NAMALWA (cell line): ENCODE results near the gene ZMYND11.
"Not testable (repeated sequence)": the region's sequence is repeated elsewhere in the genome, so short reads cannot be mapped to it uniquely, and the experiment has no call there.

Experiments used
- DNase-seq: peaks from one replicate; pipeline ENCODE4 v3.0.0-alpha.2; 2015; ENCODE audit warnings: low spot score

The ZMYND11 gene

DNA sequence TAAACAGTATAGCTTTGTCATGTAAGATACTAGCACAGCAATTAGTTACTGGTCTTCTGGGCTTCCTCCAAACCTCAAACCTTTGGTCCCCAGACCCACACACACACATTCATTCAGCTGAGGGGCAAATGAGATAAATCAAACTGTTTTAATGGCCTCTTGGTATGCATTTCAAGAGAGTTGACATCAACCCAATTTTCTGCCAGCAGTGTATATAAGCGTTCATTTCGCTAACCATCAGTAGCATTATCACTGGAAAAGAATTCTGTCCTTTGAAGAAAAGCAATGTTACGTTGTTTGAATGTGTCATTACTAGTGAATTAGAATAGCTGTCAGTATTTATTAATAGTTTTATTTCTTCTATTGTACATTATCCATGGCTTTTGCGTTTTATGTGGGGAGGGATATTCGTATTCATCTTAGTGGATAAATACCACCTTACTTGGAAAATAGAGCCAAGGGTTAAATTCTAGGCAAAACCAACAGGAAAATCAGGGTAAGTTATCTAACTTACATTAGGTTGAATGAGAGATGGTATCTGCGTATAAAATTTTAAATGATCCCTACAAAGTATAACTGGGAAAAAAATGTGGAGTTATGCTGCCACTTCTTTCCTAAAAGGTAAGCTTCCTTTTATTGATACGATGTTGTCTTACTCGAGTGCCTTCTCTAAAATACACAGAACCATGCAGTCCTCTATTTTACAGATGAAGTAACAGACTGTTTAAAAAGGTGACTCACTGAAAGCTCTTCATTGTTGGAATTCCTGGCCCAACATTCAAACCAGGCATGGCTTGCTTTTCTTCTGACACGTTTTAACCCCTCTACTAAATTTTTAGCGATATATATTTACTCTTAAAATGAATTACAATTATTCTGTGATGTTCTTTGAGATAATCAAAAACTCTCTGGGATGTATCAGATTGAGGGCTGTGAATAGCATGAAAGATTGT lies 2.0 kb upstream of the ZMYND11 start:
- no peak for DNase-seq

DNA sequence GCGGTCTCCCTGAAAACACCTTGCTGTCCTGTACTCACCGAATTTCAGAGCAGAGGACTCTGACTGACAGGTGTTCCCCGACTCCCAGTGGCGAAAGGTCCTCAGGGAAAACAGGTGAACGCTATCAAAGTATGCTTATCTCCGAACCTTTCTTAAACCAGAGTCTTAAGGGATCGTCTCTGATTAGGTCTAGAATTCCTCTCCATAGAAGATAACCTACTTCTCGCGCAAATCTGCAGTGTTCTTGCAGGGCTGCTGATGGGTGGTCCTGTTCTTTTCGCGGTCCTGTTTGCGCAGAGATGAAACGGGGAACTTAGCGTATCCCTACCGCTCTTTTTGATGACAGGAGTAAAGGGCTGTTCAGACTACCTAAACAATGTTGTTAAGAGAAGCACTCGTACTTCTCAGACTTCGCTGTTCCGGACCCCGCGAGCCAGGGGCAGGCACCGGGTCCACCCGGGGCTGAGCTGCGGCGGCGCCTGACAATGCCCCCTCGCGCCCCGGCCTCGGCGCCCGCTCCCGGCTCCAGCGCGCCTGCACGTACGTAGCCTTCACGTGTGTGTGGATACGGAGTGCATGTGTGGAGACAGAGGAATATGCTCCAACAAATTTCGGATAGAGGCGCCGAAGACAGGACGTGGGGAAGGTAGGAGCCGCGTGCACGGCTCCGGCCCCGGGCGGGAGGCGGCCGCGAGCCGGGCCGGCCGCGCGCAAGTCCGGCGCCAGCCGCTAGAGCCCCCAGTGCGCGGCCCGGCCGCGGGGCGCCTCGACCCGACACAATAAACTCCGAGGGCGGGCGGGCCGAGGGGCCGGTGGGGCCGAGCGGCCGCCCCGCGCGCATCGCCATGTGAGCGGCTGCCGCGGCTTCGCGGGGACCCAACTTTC lies 766 bp upstream of the ZMYND11 start:
- DNase-seq, result no peak

DNA sequence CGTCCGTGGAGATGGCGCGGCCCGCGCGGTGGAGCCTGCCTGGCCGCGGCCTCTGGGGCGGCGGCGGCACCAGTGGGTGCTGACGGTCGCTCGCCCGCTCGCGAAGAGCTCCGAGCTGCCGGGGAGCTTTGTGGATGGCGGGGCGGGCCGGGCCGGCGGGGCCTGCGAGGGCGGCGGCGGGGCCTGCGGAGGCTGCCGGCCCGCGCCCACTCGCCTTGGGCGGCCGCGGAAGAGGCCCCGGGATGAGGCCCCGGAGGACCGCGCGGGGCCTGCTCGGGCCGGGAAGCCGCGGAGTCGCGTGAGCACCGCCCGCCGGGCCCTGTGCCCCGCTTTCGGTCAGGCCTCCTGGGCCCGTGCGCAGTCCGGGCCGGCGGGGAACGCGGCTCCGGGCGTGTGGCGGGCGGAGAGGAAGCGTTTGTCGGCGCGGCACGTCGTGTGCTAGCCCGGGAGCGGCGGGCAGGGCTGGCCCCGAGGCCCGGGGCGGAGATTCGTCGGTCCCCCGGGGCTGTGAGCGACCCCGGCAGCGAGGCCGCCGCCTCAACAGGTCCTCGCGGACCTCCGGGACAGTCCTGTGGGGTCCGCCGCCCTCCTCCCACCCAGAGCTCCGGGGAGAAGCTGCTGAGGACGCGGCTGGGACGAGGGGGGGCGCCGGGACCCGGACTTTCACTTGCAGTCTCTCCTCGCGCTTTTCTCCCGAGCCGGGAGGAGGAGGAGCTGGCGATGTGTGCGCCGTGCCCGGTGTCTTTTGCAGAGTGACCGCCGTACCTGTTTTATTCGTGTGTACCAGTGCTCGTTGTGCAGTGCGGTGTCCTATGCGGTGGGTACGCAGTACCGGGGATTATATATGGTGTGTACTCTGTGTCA lies 578 bp downstream of the ZMYND11 start:
- peak; percentile 14 for DNase-seq

DNA sequence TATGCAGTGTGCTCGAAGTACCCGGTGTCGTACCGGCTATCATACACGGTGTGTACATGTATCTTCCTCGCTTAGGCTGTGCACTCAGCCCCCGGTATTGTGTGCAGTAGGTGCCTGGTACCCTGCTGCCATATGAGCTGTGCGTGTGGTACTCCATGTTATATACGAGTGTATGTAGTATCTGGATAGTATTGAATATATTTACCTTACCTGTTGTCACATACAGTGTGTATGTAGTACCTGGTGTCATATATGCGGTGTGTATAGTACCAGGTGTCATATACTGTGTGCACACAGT lies 1.2 kb downstream of the ZMYND11 start:
- no peak for DNase-seq

DNA sequence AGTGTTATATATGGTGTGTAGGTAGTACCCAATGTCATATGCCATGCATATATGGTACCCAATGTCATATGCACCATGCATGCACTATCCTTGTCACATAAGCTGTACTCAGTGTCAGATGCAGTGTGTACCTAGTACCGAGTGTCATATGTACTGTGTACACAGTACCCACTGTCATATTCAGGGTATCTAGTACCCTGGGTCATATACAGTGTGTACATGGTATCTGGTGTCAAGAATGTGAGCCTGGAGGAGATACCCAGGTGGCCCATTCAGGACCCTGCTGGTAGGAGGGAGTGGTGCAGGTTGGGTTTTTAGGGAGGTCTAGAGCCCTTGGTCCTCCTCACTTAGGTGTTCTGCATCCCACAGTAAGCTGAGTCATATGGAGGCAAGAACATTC lies 1.8 kb downstream of the ZMYND11 start:
- peak; percentile 51 for DNase-seq

DNA sequence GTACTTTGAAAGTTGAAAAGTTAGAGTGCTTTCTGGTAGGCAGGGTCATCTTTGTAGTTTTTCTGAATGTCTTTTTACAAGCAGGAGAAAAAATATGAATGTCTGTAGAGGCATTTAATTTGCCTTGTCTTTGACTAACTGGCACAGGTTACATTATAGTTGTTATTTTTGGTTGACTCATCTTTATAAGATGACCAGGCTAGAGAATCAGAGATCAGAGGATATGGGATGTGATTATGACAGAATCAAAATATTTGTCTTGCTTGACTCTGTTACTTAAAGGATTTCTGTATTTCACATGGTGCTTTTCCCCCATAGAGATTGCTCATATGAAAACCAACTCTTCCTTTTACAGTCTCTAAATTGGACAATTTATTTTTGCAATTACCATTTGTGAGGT lies 2.4 kb downstream of the ZMYND11 start:
- DNase-seq, result no peak

DNA sequence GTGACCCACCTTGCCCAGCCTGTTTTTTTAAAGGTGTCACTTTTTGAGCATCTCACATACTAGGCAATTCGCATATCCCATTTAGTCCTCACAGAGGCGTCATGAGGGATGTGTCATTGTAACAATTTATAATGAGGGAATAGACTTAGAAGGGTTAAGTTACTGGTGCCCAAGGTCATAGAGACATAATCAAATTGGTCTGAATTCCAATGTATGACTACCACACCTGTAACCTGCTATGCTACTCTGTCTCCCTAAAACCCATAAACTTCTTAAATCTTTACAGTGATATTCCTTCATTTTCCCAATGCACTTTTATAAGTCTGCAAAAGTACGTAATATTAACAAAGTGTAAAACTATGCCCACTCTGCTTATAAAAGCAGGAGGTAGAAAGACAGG lies 7.1 kb downstream of the ZMYND11 start:
- no peak for DNase-seq

DNA sequence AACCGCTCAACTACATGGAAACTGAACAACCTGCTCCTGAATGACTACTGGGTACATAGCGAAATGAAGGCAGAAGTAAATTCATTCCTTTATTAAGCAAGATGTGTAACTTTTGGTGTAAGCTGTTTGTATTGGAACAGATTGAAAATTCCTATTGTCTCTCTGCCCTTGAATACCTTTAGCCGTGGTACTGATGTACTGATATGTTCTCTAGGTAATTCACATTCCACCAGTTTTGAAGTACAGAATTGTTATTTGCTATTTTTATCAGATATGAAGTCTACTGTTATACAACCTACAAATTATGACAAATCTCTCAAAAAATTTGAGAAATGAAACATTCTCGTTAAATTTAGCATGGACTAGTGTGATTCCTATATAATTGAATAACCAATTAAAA lies 17.7 kb downstream of the ZMYND11 start:
- DNase-seq, result no peak

DNA sequence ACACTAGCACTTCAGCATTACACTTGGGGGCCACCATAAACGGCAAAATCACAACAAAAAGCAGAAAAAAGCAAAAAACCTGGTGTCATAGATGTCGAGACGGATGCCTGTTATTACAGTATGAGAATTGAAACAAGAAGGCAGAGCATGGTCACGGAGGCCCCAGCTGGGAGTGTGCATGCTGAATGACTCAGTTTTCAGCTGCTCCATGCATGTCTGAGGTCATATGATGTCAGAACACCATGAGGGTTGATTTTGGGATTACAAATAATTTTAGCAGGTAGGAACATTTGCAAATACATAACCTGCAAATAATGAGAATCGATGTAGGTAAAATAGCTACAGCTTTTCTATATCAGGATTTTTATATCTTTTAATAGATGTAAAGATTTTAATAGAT lies 19.1 kb downstream of the ZMYND11 start:
- no peak for DNase-seq

DNA sequence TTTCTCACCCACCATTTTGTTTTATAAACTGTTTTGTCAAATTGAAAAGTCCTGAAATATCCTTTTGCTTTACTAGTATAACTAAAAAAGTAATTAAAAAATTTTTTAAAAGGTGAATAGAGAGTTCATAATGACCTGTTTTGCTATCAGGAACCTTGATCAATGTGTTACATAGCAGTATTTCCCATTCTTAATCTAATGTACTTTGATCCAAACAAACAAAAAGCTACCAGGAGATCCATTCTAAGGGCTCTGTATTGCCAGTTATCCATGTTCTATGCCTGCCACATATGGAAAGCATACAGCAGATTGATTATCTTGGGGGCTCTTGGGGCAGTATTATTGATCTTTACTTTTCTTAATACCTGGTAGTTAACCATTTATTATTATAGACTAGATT lies 32.1 kb downstream of the ZMYND11 start:
- no peak for DNase-seq

DNA sequence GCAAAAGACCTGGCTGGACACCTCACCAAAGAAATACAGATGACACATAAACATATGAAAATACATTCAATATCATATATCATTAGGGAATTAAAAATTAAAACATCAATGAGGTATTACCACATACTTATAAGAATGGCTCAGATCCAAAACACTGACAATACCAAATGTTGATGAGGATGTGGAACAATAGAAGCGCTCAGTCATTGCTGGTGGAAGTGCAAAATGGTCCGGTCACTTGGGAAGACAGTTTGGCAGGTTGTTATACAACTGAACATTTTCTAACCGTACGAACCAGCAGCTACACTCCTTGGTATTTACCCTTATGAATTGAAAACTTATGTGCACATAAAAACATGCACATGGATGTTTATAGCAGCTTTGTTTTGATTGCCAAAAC lies 38.5 kb downstream of the ZMYND11 start:
- DNase-seq, result no peak

DNA sequence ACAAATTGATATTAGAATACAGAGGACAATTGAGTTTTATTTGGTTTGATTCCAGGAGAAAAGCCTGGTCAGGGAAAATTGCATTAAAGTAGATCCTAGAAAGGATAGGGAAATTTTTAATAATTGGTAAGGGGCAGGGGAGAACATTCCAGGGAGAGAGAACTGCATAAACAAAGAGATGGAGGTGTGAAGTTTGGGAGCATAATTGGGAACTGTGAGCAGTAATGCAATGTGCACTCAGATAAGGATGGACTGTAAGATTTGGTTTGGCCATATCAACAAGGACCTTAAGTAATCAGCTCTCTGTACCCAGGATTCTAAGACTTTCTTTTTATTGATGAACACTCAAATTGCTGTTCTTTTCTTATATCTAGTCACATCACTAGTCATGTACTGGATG lies 41.4 kb downstream of the ZMYND11 start:
- DNase-seq, result no peak

DNA sequence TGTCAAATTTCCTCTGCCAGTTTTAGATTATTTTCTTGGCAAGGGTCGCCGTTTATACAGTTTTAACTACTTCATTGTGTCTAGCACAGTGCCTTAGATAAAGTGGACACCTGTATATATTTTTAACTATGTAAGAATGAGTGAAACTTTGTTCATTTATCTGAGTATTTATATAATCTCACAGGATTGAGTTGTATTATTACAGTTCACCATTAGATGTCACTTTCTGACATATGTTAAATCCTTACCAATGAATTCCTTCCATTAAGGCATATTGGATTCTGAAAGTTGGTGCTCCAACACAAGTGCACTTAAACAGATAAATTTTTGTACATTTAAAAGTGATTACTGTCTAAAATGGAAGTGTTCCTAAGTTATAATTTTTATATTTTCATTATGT lies 43.0 kb downstream of the ZMYND11 start:
- DNase-seq, result peak; percentile 47

DNA sequence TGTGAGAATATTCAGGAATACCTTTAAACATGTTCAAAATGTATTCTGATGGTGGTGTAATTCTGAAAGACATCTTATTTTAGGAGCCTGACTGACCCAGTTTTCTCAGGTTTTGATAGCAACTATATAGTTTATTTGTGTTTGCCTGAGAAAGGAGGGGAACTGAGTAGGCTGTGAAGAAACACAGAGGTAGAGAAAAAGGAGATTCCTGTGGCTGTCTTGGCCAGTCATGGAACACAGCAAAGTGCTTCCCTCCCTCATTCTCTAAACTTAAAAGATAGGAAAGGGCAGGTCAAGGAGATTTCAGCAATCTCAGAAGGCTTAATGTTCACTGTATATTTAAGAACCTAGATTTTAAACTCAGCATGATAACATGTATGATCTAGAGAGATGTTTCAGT lies 43.5 kb downstream of the ZMYND11 start:
- DNase-seq, result no peak

DNA sequence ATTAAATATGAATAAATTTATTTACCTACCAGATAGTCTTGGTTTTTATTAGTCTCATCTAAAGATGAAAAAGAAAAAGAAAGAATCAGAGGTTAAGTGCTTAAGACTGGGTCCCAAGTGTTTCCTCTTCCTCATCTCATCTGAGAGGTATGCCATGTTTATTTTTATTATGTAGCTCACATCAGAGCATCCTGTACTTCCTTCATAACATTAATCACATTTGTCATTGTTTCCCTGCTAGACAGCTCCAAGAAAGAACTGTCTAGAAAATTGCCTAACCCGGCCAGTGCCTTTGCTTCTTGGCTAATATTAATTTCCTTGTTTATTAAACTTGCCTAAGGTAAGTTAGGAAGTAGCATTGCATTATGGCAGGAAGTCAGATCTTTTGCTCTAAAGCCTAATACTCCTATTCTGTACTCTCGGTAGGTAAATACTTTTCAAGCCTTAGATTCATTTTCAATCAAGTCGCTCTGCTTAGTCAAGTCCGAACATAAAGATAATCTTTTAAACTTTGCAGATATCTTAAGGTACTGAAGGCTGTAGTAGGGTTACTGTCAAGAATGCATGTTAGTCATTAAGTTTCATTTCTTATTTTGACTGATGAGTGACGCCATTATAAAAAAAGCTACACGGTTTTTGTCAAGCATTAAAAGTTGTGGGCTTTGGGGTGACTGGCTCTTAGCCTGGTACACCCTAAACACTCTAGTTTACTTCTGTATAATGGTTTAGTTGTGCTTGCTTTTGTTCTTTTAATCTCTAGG lies 47.4 kb downstream of the ZMYND11 start:
- DNase-seq, result no peak

DNA sequence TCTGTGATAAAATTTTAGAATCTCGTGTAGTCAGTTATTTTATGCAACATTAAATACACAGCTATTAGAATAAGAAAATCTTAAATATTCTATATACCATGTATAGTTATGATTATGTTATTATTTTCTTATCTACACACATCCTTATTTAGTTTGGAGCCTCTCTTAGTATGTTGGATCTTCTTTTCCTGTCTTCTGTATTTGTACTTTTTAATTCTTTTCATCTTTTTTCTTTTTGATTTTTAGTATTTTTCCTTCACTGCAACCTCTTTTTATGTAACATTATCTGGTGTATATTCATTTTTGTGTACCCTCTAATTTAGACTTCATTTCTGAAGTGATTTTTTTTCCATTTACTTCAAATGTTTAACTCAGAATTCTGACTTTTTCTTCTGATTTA lies 48.9 kb downstream of the ZMYND11 start:
- no peak for DNase-seq

DNA sequence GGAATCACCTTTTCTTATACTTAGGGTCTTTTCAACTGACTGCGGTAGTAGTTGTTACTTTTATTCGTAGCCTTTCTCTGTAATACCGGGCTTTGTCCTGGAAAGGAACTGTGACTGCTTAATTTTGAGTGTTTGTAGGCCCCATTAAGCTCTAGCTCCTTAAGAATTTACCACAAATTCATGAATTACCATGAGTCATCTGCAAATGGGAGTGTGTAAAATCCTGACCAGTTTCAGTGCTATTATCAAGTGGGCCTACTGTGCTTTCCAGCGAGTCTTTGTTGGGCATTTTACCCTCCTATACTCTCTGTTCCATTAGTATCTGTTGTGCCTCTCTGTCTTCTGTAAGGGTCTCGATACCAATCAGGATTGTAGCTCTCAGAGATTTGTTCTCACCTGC lies 49.7 kb downstream of the ZMYND11 start:
- no peak for DNase-seq

DNA sequence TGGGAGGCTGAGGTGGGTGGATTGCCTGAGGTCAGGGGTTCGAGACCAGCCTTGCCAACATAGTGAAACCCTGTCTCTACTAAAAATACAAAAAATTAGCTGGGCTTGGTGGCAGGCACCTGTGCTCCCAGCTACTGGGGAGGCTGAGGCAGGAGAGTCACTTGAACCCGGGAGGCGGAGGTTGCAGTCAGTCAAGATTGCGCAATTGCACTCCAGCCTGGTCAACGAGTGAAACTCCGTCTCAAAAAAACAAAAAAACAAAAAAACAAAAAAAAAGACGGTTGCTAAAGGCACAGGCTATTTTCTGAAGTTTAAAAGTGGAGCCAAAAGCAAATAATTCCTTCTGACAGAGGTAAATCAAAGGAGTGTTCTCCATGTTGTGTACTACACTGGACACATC lies 50.3 kb downstream of the ZMYND11 start:
- DNase-seq, result not testable (repeated sequence)

DNA sequence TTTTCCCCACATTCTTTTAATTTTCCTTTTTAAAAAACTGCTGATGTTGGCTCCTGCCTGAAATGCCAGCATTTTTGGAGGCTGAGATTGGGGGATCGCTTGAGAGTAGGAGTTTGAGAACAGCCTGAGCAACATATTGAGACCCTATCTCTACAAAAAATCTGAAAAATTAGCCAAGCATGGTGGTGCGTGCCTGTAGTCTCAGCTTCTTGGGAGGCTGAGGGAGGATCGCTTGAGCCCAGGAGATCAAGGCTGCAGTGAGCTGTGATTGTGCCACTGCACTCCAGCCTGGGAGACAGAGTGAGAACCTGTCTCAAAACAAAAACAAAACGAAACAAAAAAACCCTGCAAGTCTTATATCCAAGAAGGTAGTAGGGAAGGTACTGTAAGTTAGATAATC lies 51.7 kb downstream of the ZMYND11 start:
- DNase-seq, result no peak

DNA sequence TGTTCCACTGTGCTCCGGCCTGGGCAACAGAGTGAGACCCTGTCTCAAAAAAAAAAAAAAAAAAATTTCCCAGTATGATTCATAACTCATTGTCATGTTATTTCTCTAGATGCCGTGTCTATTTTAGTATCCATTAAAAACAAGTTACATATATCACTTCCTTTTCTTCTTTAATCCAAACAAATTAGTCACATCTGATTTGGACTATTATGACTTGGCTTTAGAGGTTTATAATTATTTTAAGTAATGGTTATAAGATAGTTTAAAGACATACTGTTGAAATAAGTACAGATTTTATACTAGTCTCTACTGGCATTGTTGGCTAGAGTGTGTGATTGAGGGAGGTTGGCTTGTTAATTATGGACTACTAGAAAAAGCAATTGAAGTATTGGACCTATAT lies 53.3 kb downstream of the ZMYND11 start:
- DNase-seq, result no peak

DNA sequence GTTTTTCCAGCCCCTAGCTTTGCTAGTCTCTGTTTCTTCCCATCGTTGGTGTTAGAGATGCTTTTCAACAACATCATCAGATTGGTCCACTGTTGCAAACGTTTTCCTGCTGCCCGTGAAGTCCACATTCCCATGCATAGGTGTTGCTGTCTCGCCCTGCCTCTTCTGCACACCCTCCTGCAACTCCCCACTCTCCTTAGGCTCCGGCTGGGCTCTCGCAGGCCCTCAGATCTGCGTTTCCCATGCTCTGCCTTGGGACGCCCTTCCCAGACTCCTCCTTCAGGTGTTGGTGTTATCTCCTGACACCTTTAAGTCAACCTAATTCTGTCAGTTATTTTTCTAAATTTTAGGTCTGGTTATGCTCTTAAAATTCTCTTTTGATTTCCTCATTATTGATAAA lies 55.0 kb downstream of the ZMYND11 start:
- no peak for DNase-seq
